Stimulated activated CD4-positive, alpha-beta T cell treated with anti-CD3 and anti-CD28 coated beads, Interleukin-12 subunit alpha, Interleukin-12 subunit beta, amount 100 ng/mL, for 48 hours (primary cell): ENCODE data around the gene VPS37B.
"Not testable (repeated sequence)": the region's sequence is repeated elsewhere in the genome, so short reads cannot be mapped to it uniquely, and the experiment has no call there.

Source experiments
- DNase-seq, 3 donors: peaks; one replicate each; pipeline ENCODE4 v3.0.0-alpha.2; 2020; ENCODE audit warnings: low read depth in 2 of 3, low spot score in 1 of 3

Gene VPS37B

DNA sequence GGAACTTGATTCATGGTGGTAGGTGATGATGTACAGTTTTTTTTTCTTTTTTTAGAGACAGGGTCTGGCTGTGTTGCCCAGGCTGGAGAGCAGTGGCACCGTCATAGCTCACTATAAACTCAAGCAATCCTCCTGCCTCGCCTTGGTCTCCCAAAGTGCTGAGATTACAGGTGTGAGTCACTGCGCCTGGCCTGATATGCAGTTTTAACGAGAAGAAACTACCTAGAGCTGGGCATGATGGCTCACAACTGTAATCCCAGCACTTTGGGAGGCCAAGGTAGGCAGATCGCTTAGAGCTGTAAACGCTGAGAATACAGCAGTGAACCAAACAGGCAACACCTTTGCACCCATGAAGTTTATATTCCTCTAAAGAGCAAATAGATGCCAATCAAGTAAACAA, 13.0 kb upstream of the VPS37B start:
- DNase-seq = no peak

GRCh38 chr12:122905258-122905657, 9.3 kb upstream of the VPS37B start:
- not testable (repeated sequence) for DNase-seq

DNA sequence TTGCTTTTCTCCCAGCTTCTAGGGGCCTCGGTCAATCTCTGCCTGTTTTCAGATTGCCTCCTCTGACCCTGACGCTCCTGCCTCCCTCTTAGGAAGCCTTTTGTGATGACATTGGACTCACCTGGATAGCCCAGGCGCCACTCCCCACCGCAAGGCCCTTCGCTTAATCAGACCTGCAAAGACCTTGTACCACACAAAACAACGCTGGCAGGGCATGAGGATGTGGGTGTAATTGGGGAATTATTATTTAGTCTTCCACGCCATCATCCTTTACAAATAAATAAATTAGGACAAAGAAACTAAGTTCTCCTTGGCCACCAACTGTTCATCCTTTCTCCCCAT, 7.7 kb upstream of the VPS37B start:
- DNase-seq = no peak

DNA sequence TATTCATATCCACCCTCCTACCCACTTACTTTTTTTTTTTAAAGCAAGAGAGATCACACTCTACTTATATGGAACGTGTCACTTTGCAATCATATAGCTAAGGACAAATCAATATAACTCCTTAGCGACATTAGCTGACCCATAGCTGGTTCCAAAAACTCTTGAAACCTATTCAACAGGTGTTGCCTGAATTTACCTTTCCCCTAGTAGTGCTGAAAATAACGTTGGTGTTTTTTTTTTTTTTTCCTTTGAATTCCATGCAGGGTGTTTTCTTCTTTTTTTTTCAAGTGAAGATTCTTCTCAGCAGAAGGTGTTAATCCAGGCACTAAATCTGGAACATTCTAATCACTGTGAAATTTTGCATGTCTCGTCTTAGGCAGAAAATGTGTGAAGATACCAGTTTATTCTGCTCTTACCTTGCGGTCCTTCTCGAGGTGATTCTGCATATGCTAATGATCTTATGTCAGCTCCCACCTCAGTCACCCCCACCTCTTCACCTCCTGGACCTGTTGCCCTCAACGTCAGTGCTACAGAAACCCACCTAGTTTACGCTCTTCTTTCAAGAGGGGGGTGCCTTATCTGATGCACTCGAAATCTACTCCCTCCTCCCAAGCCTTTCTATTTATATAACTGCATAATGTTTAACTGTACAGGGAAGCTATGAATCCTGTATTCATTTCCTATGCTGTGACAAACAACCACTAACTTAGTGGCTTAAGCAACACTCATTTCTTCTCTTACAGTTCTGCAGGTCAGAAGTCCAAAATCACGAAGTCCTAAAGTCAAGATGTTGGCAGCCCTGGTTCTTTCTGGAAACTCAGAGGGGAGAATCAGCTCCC, 7.1 kb upstream of the VPS37B start:
- no peak for DNase-seq

DNA sequence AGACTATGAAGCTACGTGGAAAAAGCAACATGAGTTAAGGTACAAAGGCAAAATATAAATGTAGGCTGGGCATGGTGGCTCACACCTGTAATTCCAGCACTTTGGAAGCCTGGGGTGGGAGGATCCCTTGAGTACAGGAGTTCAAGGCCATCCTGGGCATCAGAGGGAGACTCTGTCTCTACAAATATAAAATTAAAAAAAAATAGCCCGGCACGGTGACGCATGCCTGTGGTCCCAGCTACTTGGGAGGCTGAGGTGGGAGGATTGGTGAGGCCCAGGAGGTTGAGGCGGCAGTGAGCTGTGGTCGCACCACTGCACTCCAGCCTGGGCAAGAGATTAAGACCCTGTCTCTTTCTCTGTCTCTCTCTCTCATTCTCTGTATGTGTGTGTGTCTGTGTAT, 4.0 kb upstream of the VPS37B start:
- DNase-seq = no peak

DNA sequence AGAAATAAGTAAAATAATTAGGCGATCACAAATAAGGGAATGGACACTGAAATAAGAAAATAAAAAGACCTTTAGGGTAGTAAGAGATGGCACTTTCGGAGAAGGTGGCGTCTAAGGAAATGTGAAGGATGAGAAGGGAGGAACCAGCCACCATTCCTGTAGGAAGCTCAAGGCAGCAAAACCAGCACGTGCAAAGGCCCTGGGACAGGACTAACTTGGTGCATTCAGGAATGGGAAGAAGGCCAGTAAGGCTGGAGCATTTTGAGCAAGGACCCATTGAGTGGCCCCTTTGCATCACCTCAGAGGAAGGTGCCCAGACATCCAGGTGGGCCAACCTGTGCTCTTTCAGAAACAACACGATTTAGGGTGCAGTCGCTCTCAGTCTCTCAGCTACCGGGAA, 738 bp upstream of the VPS37B start:
- no peak for DNase-seq

DNA sequence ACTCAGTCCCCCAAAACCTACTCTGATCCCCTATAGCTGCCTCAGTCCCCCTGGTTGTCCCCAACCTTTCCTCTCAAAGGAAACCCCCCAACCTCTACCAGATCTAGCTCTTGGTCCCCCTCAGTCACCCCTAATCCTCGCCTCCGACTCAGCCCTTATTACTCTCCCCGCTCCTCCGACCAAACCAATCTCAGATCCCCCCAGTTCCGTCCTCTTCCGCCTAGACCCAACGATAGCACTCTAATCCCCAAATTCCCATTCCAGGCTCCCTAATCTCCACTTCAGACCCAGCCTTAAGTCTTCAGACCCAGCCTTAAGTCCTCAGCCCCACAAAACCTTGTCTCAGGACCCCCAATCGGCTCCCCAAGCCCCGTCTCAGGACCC, 612 bp downstream of the VPS37B start:
- no peak for DNase-seq

- DNase-seq = no peak
These were observed 1.5 kb downstream of the VPS37B start for GRCh38 chr12:122894193-122895121.

DNA sequence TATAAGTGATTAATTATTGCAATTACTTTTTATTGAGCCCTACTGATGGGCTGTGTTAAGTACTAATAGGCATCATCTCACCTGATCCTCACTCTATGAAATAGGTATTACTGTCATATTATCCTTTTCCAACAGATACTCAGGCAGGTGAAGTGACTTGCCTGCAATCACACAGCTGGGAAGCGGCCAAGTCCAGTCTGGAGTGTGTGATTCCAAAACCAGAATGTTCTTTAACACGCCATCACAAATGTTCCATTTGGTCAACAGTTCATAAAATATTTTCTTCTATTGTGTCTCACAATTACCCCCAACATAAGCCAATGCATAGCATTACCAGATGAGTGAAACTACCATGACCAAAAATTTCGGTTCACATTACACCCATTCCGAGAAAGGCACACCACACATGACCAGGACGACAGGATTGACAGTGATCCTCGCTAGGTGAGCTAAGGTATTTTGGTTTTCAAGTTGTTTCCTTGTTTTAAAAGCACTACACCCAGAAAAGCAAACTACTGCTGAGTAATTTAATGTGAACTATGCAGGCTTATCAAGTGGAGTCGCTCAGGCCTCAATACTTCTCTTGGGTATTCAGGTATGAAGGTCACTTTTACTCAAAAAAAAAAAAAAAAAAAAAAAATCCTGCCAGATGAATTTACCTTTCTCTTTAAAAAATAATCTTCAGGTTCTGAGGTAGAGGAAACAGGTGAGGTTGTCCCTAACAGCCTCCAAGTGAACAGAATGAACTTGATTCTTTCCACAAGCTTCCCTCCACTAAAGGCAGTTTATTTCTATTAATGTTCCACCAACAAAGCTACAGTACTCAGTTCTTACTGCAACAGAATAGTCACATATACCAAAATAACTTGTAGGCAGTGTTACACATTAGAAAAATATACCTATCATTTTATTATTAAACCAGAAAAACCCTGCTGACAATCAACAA, 2.4 kb downstream of the VPS37B start:
- no peak for DNase-seq

GRCh38 chr12:122892724-122893123, 3.2 kb downstream of the VPS37B start:
- DNase-seq = not testable (repeated sequence)

DNA sequence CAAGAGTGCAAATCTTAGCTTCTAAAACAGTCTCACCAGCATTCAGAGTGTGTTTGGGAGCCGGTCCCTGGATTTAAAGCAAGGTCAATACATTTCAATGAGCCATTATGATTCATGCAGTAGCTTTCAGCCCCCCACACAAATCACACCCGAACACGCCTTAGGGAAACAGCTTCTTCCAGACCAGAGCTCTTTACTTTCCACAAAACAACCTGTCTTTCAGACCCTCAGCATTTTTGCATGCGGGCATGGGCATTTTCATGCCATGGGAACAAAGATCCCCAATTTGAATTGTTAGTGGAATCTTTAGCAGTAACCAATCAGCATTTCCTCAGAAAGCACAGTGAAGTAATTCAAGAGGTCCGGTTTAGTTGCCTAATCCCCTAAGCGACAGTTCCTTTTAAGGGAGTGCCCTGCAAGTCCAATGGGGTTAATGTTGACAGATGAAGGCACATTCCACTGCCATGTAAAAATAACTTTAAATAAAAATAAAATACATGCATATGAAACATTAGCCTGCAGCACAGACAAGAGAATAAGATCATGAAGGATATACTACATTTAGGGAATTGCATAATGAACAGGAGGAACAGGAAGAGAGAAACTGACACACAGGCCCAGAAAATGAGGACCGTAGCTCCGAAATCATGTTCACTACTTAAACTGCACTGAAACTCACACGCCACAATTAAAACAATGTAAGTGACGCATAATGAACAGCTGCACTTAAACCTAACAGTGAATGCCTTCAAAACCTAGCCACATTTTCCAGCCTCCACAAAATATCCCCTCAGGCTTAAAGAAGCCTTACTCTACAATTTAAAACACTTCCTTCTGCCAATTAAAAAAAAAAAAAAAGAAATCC, 4.0 kb downstream of the VPS37B start:
- no peak for DNase-seq

DNA sequence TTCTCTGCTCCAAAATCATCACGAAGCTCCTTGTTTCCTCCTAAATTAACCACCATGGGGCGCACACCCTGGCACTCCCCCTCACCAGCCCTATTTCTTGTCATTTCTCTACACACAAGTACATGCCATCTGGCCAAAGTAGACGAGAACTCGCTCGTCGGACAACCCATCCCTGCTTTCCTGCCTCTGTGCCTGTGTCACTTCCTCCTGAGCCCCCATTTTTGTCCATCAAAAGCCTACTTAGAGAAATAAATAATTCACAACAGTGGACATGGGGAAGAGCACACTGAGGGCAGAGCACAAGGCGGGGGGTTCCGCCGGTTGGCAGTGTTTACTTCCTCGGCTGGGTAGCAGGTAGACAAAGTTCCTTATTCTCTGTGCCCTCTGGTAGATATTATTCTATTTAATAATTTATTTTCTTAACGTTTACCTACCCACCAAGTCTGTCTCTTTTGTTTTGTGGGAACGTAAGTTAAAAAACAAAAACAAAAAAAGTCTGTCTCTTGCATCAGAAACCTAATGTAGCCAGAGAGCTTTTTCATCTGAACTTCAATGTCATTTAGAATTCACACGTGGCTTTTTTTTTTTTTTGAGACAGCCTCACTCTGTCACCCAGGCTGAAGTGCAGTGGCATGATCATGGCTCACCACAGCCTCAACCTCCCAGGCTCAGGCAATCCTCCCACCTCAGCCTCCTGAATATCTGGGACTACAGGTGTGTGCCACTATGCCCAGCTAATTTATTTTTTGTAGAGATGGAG, 6.0 kb downstream of the VPS37B start:
- no peak for DNase-seq

DNA sequence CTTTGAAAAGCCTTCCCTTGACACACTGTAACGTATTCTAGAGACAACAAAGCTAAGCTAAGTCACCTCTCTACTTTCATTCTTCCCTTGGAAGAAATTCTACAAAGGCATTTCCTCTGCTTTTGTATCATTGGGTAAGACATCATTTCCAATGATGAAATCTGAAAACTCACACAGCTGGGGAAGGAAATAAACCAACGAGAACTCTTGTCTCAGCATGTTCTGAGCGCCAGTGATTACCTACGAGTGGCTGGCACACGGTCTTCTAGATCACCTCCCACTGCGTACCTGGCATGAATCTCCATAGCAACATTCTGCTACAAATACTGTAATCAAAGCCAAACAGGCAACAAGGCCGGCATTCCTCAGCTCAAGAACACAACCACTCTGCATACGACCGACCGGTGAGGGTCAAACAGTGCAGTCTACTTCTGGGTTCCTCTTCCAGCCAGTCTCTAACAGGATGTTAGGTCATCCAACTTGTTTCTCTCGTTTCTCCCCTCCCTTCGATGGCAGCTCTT, 7.6 kb downstream of the VPS37B start:
- DNase-seq = no peak

DNA sequence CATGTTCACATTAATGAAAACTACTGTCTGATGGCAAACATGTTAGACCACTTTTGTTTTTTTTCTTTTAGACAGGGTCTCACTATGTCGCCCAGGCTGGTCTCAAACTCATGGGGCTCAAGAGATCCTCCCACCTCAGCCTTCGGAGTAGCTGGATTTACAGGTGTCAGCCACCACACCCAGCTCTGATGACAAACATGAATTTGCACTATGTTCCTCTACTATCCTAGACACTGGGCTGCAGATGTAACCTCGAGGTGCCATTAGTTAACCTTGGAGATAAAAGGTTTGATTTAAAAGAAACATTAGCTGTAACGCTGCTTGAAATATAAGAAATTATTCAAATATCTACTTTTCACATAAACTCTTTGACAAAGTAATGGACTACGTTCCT, 8.1 kb downstream of the VPS37B start:
- DNase-seq = no peak

- peak in 1 of 3 donors; percentile 37 for DNase-seq
These were observed 8.8 kb downstream of the VPS37B start for GRCh38 chr12:122886851-122887818.

DNA sequence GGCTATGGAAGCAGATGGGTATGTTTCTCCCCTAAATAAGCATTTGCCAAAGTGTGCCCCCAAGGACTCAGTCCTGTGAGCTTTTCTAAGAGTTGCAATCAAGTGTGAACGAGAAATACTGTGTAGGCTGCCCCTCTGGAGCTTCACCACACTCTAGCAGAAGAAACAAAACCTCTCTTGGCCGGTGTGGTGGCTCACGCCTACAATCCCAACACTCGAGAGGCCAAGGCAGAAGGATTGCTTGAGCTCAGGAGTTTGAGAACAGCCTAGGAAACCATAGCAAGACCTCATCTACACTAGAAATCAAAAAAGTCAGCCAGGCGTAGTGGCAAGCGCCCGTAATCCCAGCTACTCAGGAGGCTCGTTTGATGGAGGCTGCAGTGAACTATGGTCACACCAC, 9.8 kb downstream of the VPS37B start:
- DNase-seq = no peak

- no peak for DNase-seq
These were observed 11.1 kb downstream of the VPS37B start for GRCh38 chr12:122884860-122885259.
